ENCODE measurements around the gene NTN4. TPM values are rescaled to one million over a fixed set of nuclear protein-coding genes. Genes with fewer than 3 reads are reported as not detected.
"Not testable (repeated sequence)": the region's sequence is repeated elsewhere in the genome, so short reads cannot be mapped to it uniquely, and the experiment has no call there.

The NTN4 gene
- total RNA-seq, 1 experiment from 2014 or later, result 21.5 TPM

- DNase-seq (ENCODE audit: low read depth), result peak; percentile 24
Observed at GRCh38 chr12:95796225-95796981, 5.8 kb upstream of the NTN4 start.

GRCh38 chr12:95790917-95791849, 619 bp upstream of the NTN4 start:
- peak; percentile 44 for DNase-seq (ENCODE audit: low read depth)

GRCh38 chr12:95789126-95790032, 1.2 kb downstream of the NTN4 start:
- DNase-seq (ENCODE audit: low read depth), result peak; percentile 56

GRCh38 chr12:95788637-95789036, 1.9 kb downstream of the NTN4 start:
- peak; percentile 77 for DNase-seq (ENCODE audit: low read depth)

GRCh38 chr12:95787274-95787818, 3.2 kb downstream of the NTN4 start:
- DNase-seq (ENCODE audit: low read depth), result no peak

- no peak for DNase-seq (ENCODE audit: low read depth)
Observed at GRCh38 chr12:95784915-95785314, 5.6 kb downstream of the NTN4 start.

- DNase-seq (ENCODE audit: low read depth), result peak; percentile 62
Observed at GRCh38 chr12:95784286-95784685, 6.3 kb downstream of the NTN4 start.

- DNase-seq (ENCODE audit: low read depth), result not testable (repeated sequence)
Observed at GRCh38 chr12:95775466-95775865, 15.1 kb downstream of the NTN4 start.

- DNase-seq (ENCODE audit: low read depth), result no peak
Observed at GRCh38 chr12:95774311-95775045, 16.1 kb downstream of the NTN4 start.

GRCh38 chr12:95773320-95773719, 17.2 kb downstream of the NTN4 start:
- no peak for DNase-seq (ENCODE audit: low read depth)

GRCh38 chr12:95767703-95768102, 22.9 kb downstream of the NTN4 start:
- DNase-seq (ENCODE audit: low read depth), result no peak

GRCh38 chr12:95766356-95767019, 24.1 kb downstream of the NTN4 start:
- no peak for DNase-seq (ENCODE audit: low read depth)

- no peak for DNase-seq (ENCODE audit: low read depth)
Observed at GRCh38 chr12:95764848-95765247, 25.7 kb downstream of the NTN4 start.

- DNase-seq (ENCODE audit: low read depth), result peak; percentile 70
Observed at GRCh38 chr12:95763809-95764253, 26.7 kb downstream of the NTN4 start.

- DNase-seq (ENCODE audit: low read depth), result peak; percentile 5
Observed at GRCh38 chr12:95762123-95762785, 28.3 kb downstream of the NTN4 start.

GRCh38 chr12:95760371-95760770, 30.2 kb downstream of the NTN4 start:
- no peak for DNase-seq (ENCODE audit: low read depth)

GRCh38 chr12:95759718-95760117, 30.8 kb downstream of the NTN4 start:
- DNase-seq (ENCODE audit: low read depth), result no peak

- no peak for DNase-seq (ENCODE audit: low read depth)
Observed at GRCh38 chr12:95759039-95759438, 31.5 kb downstream of the NTN4 start.

GRCh38 chr12:95756362-95756761, 34.2 kb downstream of the NTN4 start:
- no peak for DNase-seq (ENCODE audit: low read depth)
